Rectal smooth muscle tissue (tissue), 1 donor: ENCODE data around the gene HPCAL1.
"Not testable (repeated sequence)": the region's sequence is repeated elsewhere in the genome, so short reads cannot be mapped to it uniquely, and the experiment has no call there.

Experiments used
- H3K27ac ChIP-seq: one replicate; pipeline ENCODE4 v1.7.0; 2013; ENCODE audit warnings: low read depth, low read length, inconsistent platforms
- H3K27me3 ChIP-seq: one replicate; pipeline ENCODE4 v1.7.0; 2013; ENCODE audit warnings: low read length; ENCODE audit not compliant: control insufficient read depth, insufficient read depth
- H3K36me3 ChIP-seq: one replicate; pipeline ENCODE4 v1.7.0; 2013; ENCODE audit warnings: low read length; ENCODE audit not compliant: control insufficient read depth, insufficient read depth
- H3K4me1 ChIP-seq: one replicate; pipeline ENCODE4 v1.7.0; 2013; ENCODE audit warnings: low read length; ENCODE audit not compliant: control insufficient read depth, insufficient read depth
- H3K4me3 ChIP-seq: one replicate; pipeline ENCODE4 v1.7.0; 2013; ENCODE audit warnings: low read length
- H3K9ac ChIP-seq: one replicate; pipeline ENCODE4 v1.7.0; 2013; ENCODE audit warnings: low read length

HPCAL1 gene

GRCh38 chr2:10282611-10283105 is 20.0 kb upstream of the HPCAL1 start:
- Histone ChIP-seq H3K27ac (no peak overlapping the region), H3K4me1 (peaks cover 12% of the 10 kb centered on the region), H3K9ac (no peak overlapping the region), H3K27me3 (no peaks in the 10 kb centered on the region), H3K36me3 (no peaks in the 10 kb centered on the region), H3K4me3 (no peak overlapping the region)

GRCh38 chr2:10283106-10284062 is 19.3 kb upstream of the HPCAL1 start:
- H3K4me1 ChIP-seq = peaks cover 12% of the 10 kb centered on the region
- H3K36me3 ChIP-seq = no peaks in the 10 kb centered on the region
- H3K27me3 ChIP-seq = no peaks in the 10 kb centered on the region
- H3K27ac ChIP-seq = no peak overlapping the region
- no peak overlapping the region for H3K4me3 ChIP-seq
- no peak overlapping the region for H3K9ac ChIP-seq

GRCh38 chr2:10284108-10284870 is 18.4 kb upstream of the HPCAL1 start:
- no peak overlapping the region for H3K27ac ChIP-seq
- H3K9ac ChIP-seq = no peak overlapping the region
- H3K4me3 ChIP-seq = no peak overlapping the region
- H3K4me1 ChIP-seq = peaks cover 12% of the 10 kb centered on the region
- H3K27me3 ChIP-seq = no peaks in the 10 kb centered on the region
- H3K36me3 ChIP-seq = no peaks in the 10 kb centered on the region

- no peaks in the 10 kb centered on the region for H3K27me3 ChIP-seq
- no peaks in the 10 kb centered on the region for H3K36me3 ChIP-seq
- no peak overlapping the region for H3K9ac ChIP-seq
- peak overlapping the region; percentile 72 for H3K27ac ChIP-seq
- peaks cover 12% of the 10 kb centered on the region for H3K4me1 ChIP-seq
- H3K4me3 ChIP-seq = no peak overlapping the region
Observed at GRCh38 chr2:10285191-10285555, 17.5 kb upstream of the HPCAL1 start.

- H3K4me3 ChIP-seq = no peak overlapping the region
- H3K9ac ChIP-seq = no peak overlapping the region
- H3K36me3 ChIP-seq = no peaks in the 10 kb centered on the region
- H3K27me3 ChIP-seq = no peaks in the 10 kb centered on the region
- H3K27ac ChIP-seq = peak overlapping the region; percentile 72
- peaks cover 12% of the 10 kb centered on the region for H3K4me1 ChIP-seq
Observed at GRCh38 chr2:10285556-10286198, 17.0 kb upstream of the HPCAL1 start.

- Histone ChIP-seq H3K4me3 (no peak overlapping the region), H3K36me3 (no peaks in the 10 kb centered on the region), H3K9ac (no peak overlapping the region), H3K4me1 (peaks cover 12% of the 10 kb centered on the region), H3K27me3 (no peaks in the 10 kb centered on the region), H3K27ac (peak overlapping the region; percentile 72)
Observed at GRCh38 chr2:10286216-10287037, 16.3 kb upstream of the HPCAL1 start.

- Histone ChIP-seq H3K4me1 (peaks cover 12% of the 10 kb centered on the region), H3K27ac (no peak overlapping the region), H3K9ac (no peak overlapping the region), H3K27me3 (no peaks in the 10 kb centered on the region), H3K36me3 (no peaks in the 10 kb centered on the region), H3K4me3 (no peak overlapping the region)
Observed at GRCh38 chr2:10287761-10288160, 14.9 kb upstream of the HPCAL1 start.

GRCh38 chr2:10288606-10289005 is 14.1 kb upstream of the HPCAL1 start:
- H3K9ac ChIP-seq = no peak overlapping the region
- H3K27me3 ChIP-seq = no peaks in the 10 kb centered on the region
- H3K36me3 ChIP-seq = no peaks in the 10 kb centered on the region
- peaks cover 12% of the 10 kb centered on the region for H3K4me1 ChIP-seq
- H3K27ac ChIP-seq = no peak overlapping the region
- no peak overlapping the region for H3K4me3 ChIP-seq

GRCh38 chr2:10289352-10289751 is 13.4 kb upstream of the HPCAL1 start:
- Histone ChIP-seq H3K27ac (no peak overlapping the region), H3K36me3 (no peaks in the 10 kb centered on the region), H3K4me1 (peaks cover 12% of the 10 kb centered on the region), H3K27me3 (no peaks in the 10 kb centered on the region), H3K9ac (no peak overlapping the region), H3K4me3 (no peak overlapping the region)

- peaks cover 12% of the 10 kb centered on the region for H3K4me1 ChIP-seq
- no peak overlapping the region for H3K4me3 ChIP-seq
- no peak overlapping the region for H3K27ac ChIP-seq
- no peaks in the 10 kb centered on the region for H3K27me3 ChIP-seq
- no peaks in the 10 kb centered on the region for H3K36me3 ChIP-seq
- H3K9ac ChIP-seq = no peak overlapping the region
Observed at GRCh38 chr2:10289891-10290290, 12.8 kb upstream of the HPCAL1 start.

GRCh38 chr2:10291376-10291775 is 11.3 kb upstream of the HPCAL1 start:
- not testable (repeated sequence) for H3K9ac ChIP-seq, H3K27ac ChIP-seq, H3K4me3 ChIP-seq, H3K36me3 ChIP-seq, H3K27me3 ChIP-seq, H3K4me1 ChIP-seq
